ENCODE results near the gene ANKRD13C.
"Not testable (repeated sequence)": the region's sequence is repeated elsewhere in the genome, so short reads cannot be mapped to it uniquely, and the experiment has no call there.

Gene ANKRD13C

DNA sequence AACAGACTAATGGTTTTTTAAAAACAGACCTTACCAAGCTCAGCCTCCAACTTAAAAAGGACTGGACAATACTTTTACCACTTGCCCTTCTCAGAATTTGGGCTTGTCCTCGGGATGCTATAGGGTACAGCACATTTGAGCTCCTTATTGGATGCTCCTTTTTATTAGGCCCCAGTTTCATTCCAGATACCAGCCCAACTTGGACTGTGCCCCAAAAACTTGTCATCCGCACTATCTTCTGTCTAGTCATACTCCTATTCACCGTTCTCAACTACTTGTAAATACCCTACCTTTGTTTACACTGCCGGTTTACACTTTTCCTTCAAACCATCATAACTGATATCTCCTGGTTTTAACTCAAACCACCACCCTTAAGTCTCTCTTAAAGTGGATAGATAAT, 17.9 kb upstream of the ANKRD13C start:
- H3K4me1 ChIP-seq (ENCODE audit: insufficient read depth, insufficient read length) = no peaks in the 10 kb centered on the region
- peaks cover 10% of the 10 kb centered on the region for H3K36me3 ChIP-seq (ENCODE audit: insufficient read depth, insufficient read length, low read length)
- no peak overlapping the region for H3K9ac ChIP-seq (ENCODE audit: insufficient read length, low read depth)
- DNase-seq (ENCODE audit: low read depth, low spot score) = no peak
- no peaks in the 10 kb centered on the region for H3K27me3 ChIP-seq (ENCODE audit: insufficient read depth, insufficient read length)
- TF ChIP-seq ZNF274 (IDR thresholded peaks at IDR 0.05; ENCODE audit: low read depth, low read length) (no peak), SUZ12 (IDR thresholded peaks at IDR 0.05; ENCODE audit: extremely low read depth, insufficient read depth, insufficient read length) (no peak), YY1 (IDR thresholded peaks at IDR 0.05; ENCODE audit: insufficient read depth, insufficient read length) (no peak)
- peaks cover 4% of the 10 kb centered on the region; the same call in 1 of the 2 replicates for H3K9me3 ChIP-seq (ENCODE audit: insufficient read depth, low read length)
- H3K4me3 ChIP-seq (ENCODE audit: insufficient read length, low read depth) = no peak overlapping the region

DNA sequence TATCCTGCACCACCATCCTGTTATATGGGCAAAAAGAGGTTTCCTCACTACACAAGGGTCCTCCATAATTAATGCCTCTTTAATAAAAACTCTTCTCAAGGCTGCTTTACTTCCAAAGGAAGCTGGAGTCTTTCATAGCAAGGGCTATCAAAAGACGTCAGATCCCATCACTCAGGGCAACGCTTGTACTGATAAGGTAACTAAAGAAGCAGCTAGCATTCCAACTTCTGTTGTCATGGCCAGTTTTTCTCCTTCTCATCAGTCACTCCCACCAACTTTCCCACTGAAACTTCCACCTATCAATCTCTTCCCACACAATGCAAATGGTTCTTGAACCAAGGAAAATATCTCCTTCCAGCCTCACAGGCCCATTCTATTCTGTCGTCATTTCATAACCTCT, 17.1 kb upstream of the ANKRD13C start:
- not testable (repeated sequence) for H3K4me3 ChIP-seq (ENCODE audit: insufficient read length, low read depth); H3K9ac ChIP-seq (ENCODE audit: insufficient read length, low read depth); H3K4me1 ChIP-seq (ENCODE audit: insufficient read depth, insufficient read length); DNase-seq (ENCODE audit: low read depth, low spot score); H3K27me3 ChIP-seq (ENCODE audit: insufficient read depth, insufficient read length)
- Histone ChIP-seq H3K9me3 (ENCODE audit: insufficient read depth, low read length) (peaks cover 12% of the 10 kb centered on the region), H3K36me3 (ENCODE audit: insufficient read depth, insufficient read length, low read length) (peaks cover 17% of the 10 kb centered on the region)

GRCh38 chr1:70367397-70367796, 12.9 kb upstream of the ANKRD13C start:
- not testable (repeated sequence) for H3K9ac ChIP-seq (ENCODE audit: insufficient read length, low read depth); H3K4me3 ChIP-seq (ENCODE audit: insufficient read length, low read depth); H3K27me3 ChIP-seq (ENCODE audit: insufficient read depth, insufficient read length); H3K4me1 ChIP-seq (ENCODE audit: insufficient read depth, insufficient read length); DNase-seq (ENCODE audit: low read depth, low spot score)
- Histone ChIP-seq H3K9me3 (ENCODE audit: insufficient read depth, low read length) (peaks cover 16% of the 10 kb centered on the region), H3K36me3 (ENCODE audit: insufficient read depth, insufficient read length, low read length) (peaks cover 17% of the 10 kb centered on the region)

- Histone ChIP-seq H3K9me3 (ENCODE audit: insufficient read depth, low read length) (peaks cover 16% of the 10 kb centered on the region), H3K36me3 (ENCODE audit: insufficient read depth, insufficient read length, low read length) (peaks cover 17% of the 10 kb centered on the region)
- not testable (repeated sequence) for DNase-seq (ENCODE audit: low read depth, low spot score); H3K27me3 ChIP-seq (ENCODE audit: insufficient read depth, insufficient read length); H3K9ac ChIP-seq (ENCODE audit: insufficient read length, low read depth); H3K4me1 ChIP-seq (ENCODE audit: insufficient read depth, insufficient read length); H3K4me3 ChIP-seq (ENCODE audit: insufficient read length, low read depth)
Measured at GRCh38 chr1:70366997-70367396, 12.5 kb upstream of the ANKRD13C start.

DNA sequence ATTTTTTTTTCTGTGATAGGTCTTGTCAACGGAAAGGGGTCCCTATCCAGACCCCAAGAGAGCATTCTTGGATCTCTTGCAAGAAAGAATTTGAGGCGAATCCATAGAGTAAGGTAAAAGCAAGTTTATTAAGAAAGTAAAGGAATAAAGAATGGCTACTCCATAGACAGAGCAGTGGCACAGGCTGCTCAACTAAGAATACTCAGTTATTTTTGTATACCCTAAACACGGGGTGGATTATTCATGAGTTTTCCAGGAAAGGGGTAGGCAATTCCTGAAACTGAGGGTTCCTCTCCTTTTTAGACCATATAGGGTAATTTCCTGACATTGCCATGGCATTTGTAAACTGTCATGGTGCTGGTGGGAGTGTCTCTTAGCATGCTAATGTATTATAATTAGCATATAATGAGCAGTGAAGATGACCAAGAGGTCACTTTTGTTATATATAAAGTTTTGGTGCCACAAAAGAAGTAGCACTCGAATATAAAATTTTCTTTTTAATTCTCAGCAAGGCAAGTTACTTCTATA, 12.0 kb upstream of the ANKRD13C start:
- not testable (repeated sequence) for H3K9ac ChIP-seq (ENCODE audit: insufficient read length, low read depth); H3K4me1 ChIP-seq (ENCODE audit: insufficient read depth, insufficient read length); H3K27me3 ChIP-seq (ENCODE audit: insufficient read depth, insufficient read length); H3K4me3 ChIP-seq (ENCODE audit: insufficient read length, low read depth); DNase-seq (ENCODE audit: low read depth, low spot score)
- Histone ChIP-seq H3K9me3 (ENCODE audit: insufficient read depth, low read length) (peaks cover 16% of the 10 kb centered on the region), H3K36me3 (ENCODE audit: insufficient read depth, insufficient read length, low read length) (peaks cover 17% of the 10 kb centered on the region)

- Histone ChIP-seq H3K9me3 (ENCODE audit: insufficient read depth, low read length) (peaks cover 16% of the 10 kb centered on the region), H3K27me3 (ENCODE audit: insufficient read depth, insufficient read length) (no peaks in the 10 kb centered on the region), H3K36me3 (ENCODE audit: insufficient read depth, insufficient read length, low read length) (peaks cover 21% of the 10 kb centered on the region), H3K4me3 (ENCODE audit: insufficient read length, low read depth) (no peak overlapping the region), H3K9ac (ENCODE audit: insufficient read length, low read depth) (no peak overlapping the region), H3K4me1 (ENCODE audit: insufficient read depth, insufficient read length) (peaks cover 3% of the 10 kb centered on the region)
- DNase-seq (ENCODE audit: low read depth, low spot score) = no peak
- TF ChIP-seq YY1 (IDR thresholded peaks at IDR 0.05; ENCODE audit: insufficient read depth, insufficient read length) (no peak), SUZ12 (IDR thresholded peaks at IDR 0.05; ENCODE audit: extremely low read depth, insufficient read depth, insufficient read length) (no peak), ZNF274 (IDR thresholded peaks at IDR 0.05; ENCODE audit: low read depth, low read length) (no peak)
Measured at GRCh38 chr1:70364439-70364838, 9.9 kb upstream of the ANKRD13C start.

GRCh38 chr1:70361727-70362398, 7.3 kb upstream of the ANKRD13C start:
- no peak for DNase-seq (ENCODE audit: low read depth, low spot score)
- Histone ChIP-seq H3K36me3 (ENCODE audit: insufficient read depth, insufficient read length, low read length) (peaks cover 17% of the 10 kb centered on the region), H3K4me3 (ENCODE audit: insufficient read length, low read depth) (no peak overlapping the region), H3K9me3 (ENCODE audit: insufficient read depth, low read length) (peaks cover 6% of the 10 kb centered on the region), H3K27me3 (ENCODE audit: insufficient read depth, insufficient read length) (no peaks in the 10 kb centered on the region), H3K4me1 (ENCODE audit: insufficient read depth, insufficient read length) (peaks cover 3% of the 10 kb centered on the region), H3K9ac (ENCODE audit: insufficient read length, low read depth) (no peak overlapping the region)
- TF ChIP-seq YY1 (IDR thresholded peaks at IDR 0.05; ENCODE audit: insufficient read depth, insufficient read length) (no peak), SUZ12 (IDR thresholded peaks at IDR 0.05; ENCODE audit: extremely low read depth, insufficient read depth, insufficient read length) (no peak), ZNF274 (IDR thresholded peaks at IDR 0.05; ENCODE audit: low read depth, low read length) (no peak)

DNA sequence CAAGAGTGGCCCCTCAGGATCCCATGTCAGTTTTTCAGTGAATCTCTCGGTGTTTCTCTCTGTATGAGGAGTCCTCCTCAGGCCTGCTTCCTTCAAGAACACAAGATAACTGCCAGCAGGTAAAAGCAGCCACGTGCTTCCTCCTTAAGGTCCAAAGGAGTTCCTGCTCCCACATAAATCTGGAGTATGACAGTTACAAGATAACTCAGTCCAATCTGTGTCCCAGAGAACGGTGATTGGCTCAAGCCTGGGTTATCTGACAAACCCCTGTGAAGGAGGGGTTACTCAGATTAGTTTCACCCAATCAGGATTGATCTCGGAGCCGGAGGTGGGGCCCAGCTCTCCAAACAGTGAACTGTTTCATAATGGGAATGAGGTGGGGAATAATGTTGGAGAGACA, 5.8 kb upstream of the ANKRD13C start:
- Histone ChIP-seq H3K9me3 (ENCODE audit: insufficient read depth, low read length) (no peaks in the 10 kb centered on the region), H3K36me3 (ENCODE audit: insufficient read depth, insufficient read length, low read length) (peaks cover 16% of the 10 kb centered on the region), H3K27me3 (ENCODE audit: insufficient read depth, insufficient read length) (no peaks in the 10 kb centered on the region), H3K4me3 (ENCODE audit: insufficient read length, low read depth) (no peak overlapping the region), H3K4me1 (ENCODE audit: insufficient read depth, insufficient read length) (peaks cover 3% of the 10 kb centered on the region), H3K9ac (ENCODE audit: insufficient read length, low read depth) (no peak overlapping the region)
- TF ChIP-seq YY1 (IDR thresholded peaks at IDR 0.05; ENCODE audit: insufficient read depth, insufficient read length) (no peak), SUZ12 (IDR thresholded peaks at IDR 0.05; ENCODE audit: extremely low read depth, insufficient read depth, insufficient read length) (no peak), ZNF274 (IDR thresholded peaks at IDR 0.05; ENCODE audit: low read depth, low read length) (no peak)
- DNase-seq (ENCODE audit: low read depth, low spot score) = no peak

Measured in NT2/D1 (cell line).